ENCODE data around the gene SSR3. TPM values are rescaled to one million over a fixed set of nuclear protein-coding genes. Genes with fewer than 3 reads are reported as not detected.
A peak's percentile ranks its signal among the peaks of the same experiment; 100 is the strongest.

The SSR3 gene
- total RNA-seq (2011; cell fraction: chromatin; rRNA removed; ENCODE audit: low replicate concordance): 161 and 194 TPM in 2 replicates
- 173 and 183 TPM in 2 replicates for total RNA-seq (2011; cell fraction: nucleolus; rRNA removed)
- total RNA-seq (2011; cell fraction: nucleoplasm; rRNA removed): 226 and 257 TPM in 2 replicates
- 104 and 139 TPM in 2 replicates for total RNA-seq (2014; rRNA removed)
- 330 and 368 TPM in 2 replicates for total RNA-seq (2014; rRNA removed; fragmentation: Illumina TruSeq; extraction: Trizol)
- 206 and 248 TPM in 2 replicates for total RNA-seq (2015; rRNA removed; fragmentation: Illumina TruSeq; extraction: Trizol)
- 243 and 257 TPM in 2 replicates for total RNA-seq (2021)
- 354 and 388 TPM in 2 replicates for polyA plus RNA-seq (2011; rRNA removed)
- polyA plus RNA-seq (2011; cell fraction: cytosol; rRNA removed): 155 and 228 TPM in 2 replicates
- 70.9 and 103 TPM in 2 replicates for polyA plus RNA-seq (2011; cell fraction: nucleus; rRNA removed)
- polyA plus RNA-seq (2012): 284 and 396 TPM in 2 replicates
- polyA plus RNA-seq (2014; fragmentation: Illumina TruSeq; extraction: Trizol): 246 and 307 TPM in 2 replicates
- 100 to 1,000 TPM; 423 to 464 TPM for polyA plus RNA-seq (2014; fragmentation: Nextera tagmentation; extraction: Ambion mirVana)
- 154 and 214 TPM in 2 replicates for polyA plus RNA-seq (2014; rRNA removed)
- polyA minus RNA-seq (2011; rRNA and poly(A)+ RNA removed): 571 and 620 TPM in 2 replicates
- 141 and 146 TPM in 2 replicates for polyA minus RNA-seq (2011; cell fraction: cytosol; rRNA and poly(A)+ RNA removed)
- polyA minus RNA-seq (2011; cell fraction: nucleus; rRNA and poly(A)+ RNA removed): 74.0 and 143 TPM in 2 replicates
- percentile 98 among the genes with signal in this experiment for Bru-seq, nascent RNA
- BruChase-seq, experiment 1, labeled RNA remaining after a 2-hour chase: percentile 98 among the genes with signal in this experiment
- BruChase-seq, experiment 2, labeled RNA remaining after a 6-hour chase: percentile 98 among the genes with signal in this experiment
- long read RNA-seq, experiment 1, transcript SSR3-201 (5 exons, 3,716 nt): major isoform, 443 of 784 reads
- long read RNA-seq, experiment 1, transcript SSR3-204 (4 exons, 873 nt): minor isoform, 10 of 784 reads
- long read RNA-seq, experiment 1, transcript SSR3-206 (5 exons, 807 nt): minor isoform, 6 of 784 reads
- long read RNA-seq, experiment 1, transcript SSR3-205 (5 exons, 1,039 nt): minor isoform, 6 of 784 reads
- long read RNA-seq, experiment 1, partial matches to known transcripts: 6 of 784 reads
- long read RNA-seq, experiment 1, other reads (novel, unspliced or antisense): 310 of 784 reads
- long read RNA-seq, experiment 2, transcript SSR3-204 (4 exons, 873 nt): minor isoform, 5 of 241 reads
- long read RNA-seq, experiment 2, transcript SSR3-201 (5 exons, 3,716 nt): major isoform, 83 of 241 reads
- long read RNA-seq, experiment 2, partial matches to known transcripts: 5 of 241 reads
- long read RNA-seq, experiment 2, other reads (novel, unspliced or antisense): 145 of 241 reads
- long read RNA-seq, experiment 3, transcript SSR3-201 (5 exons, 3,716 nt): major isoform, 189 of 218 reads
- long read RNA-seq, experiment 3, transcript SSR3-204 (4 exons, 873 nt): minor isoform, 6 of 218 reads
- long read RNA-seq, experiment 3, partial matches to known transcripts: 1 of 218 reads
- long read RNA-seq, experiment 3, other reads (novel, unspliced or antisense): 19 of 218 reads

DNA sequence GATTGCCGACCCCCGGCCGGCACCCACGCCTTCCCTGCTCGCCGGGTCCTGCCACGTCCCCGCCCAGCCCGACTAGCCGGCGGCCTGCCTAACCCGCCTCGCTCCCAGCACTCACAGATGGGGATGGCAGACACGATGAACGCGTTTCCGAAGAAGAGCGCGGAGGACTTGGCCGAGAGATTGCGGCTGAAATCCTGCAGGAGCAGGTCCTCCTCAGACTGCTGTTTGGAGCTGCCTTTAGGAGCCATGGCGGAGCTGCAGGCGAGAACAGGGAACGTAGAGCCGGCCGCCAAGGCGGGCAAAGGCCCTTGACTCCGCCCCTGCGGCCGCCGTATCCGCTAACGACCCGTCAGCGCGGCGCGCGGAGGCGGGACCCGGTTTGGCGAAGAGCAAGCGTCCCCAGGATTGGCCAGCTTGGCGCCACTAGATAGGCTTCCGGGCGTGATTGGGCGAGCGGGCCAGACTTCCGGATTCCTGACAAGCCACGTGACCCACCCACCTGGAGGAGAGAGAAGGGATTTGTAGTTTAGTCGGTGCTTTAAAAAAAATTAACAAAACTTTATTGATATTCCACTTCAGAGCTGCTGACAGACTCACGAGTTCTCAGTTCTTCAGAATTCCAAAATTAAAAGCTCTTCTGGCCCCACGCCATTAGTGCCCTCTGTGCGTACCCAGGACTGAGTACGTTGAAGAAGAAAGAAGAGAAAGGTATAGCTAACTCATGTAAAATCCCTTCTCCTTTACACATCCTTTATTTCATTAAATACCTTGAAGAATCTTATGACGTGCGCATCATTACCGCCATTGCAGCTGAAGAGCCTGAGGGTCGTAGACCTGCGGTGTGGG, at the start of gene SSR3:
Gene SSR3 (minus strand): TSS at position 276 of the 846 bp plus-strand sequence. CDS start 28 bp downstream, at position 248.
- intact Hi-C loops (cut with micrococcal nuclease): loop anchor here (1.0 to 10.0 kb wide), 4 partner anchors 24 to 260 kb away; partner anchors contain the start of gene TIPARP
- peak; percentile 56; the same call in 1 of the 2 replicates for TF ChIP-seq MTA3 (IDR thresholded peaks at IDR 0.05; ENCODE audit: borderline replicate concordance)
- TF ChIP-seq, protein P1, sequence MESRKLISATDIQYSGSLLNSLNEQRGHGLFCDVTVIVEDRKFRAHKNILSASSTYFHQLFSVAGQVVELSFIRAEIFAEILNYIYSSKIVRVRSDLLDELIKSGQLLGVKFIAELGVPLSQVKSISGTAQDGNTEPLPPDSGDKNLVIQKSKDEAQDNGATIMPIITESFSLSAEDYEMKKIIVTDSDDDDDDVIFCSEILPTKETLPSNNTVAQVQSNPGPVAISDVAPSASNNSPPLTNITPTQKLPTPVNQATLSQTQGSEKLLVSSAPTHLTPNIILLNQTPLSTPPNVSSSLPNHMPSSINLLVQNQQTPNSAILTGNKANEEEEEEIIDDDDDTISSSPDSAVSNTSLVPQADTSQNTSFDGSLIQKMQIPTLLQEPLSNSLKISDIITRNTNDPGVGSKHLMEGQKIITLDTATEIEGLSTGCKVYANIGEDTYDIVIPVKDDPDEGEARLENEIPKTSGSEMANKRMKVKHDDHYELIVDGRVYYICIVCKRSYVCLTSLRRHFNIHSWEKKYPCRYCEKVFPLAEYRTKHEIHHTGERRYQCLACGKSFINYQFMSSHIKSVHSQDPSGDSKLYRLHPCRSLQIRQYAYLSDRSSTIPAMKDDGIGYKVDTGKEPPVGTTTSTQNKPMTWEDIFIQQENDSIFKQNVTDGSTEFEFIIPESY (CRISPR knock-in tag; IDR thresholded peaks at IDR 0.05): peak; percentile 83
- peak in 1 of 2 experiments; percentile 44; a peak in 3 of 4 replicates for TF ChIP-seq MAZ (CRISPR knock-in tag; conservative IDR thresholded peaks at IDR 0.05 in 1 of 2, IDR thresholded peaks at IDR 0.05 in 1 of 2)
- no peak for TF ChIP-seq ZNF140 (CRISPR knock-in tag; IDR thresholded peaks at IDR 0.05)
- TF ChIP-seq, protein P2, sequence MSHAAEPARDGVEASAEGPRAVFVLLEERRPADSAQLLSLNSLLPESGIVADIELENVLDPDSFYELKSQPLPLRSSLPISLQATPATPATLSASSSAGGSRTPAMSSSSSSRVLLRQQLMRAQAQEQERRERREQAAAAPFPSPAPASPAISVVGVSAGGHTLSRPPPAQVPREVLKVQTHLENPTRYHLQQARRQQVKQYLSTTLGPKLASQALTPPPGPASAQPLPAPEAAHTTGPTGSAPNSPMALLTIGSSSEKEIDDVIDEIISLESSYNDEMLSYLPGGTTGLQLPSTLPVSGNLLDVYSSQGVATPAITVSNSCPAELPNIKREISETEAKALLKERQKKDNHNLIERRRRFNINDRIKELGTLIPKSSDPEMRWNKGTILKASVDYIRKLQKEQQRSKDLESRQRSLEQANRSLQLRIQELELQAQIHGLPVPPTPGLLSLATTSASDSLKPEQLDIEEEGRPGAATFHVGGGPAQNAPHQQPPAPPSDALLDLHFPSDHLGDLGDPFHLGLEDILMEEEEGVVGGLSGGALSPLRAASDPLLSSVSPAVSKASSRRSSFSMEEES (CRISPR knock-in tag; IDR thresholded peaks at IDR 0.05): peak; percentile 98
- TF ChIP-seq ZNF384 (IDR thresholded peaks at IDR 0.05; ENCODE audit: low read depth, low read length): peak; percentile 99
- TF ChIP-seq SMARCE1 (IDR thresholded peaks at IDR 0.05): no peak
- TF ChIP-seq ZNF785 (CRISPR knock-in tag; IDR thresholded peaks at IDR 0.05): no peak
- TF ChIP-seq MYNN (IDR thresholded peaks at IDR 0.05): 0 out of 2 replicates have a peak, but pooled peaks have one; percentile 31
- no peak for TF ChIP-seq MYNN (CRISPR knock-in tag; IDR thresholded peaks at IDR 0.05)

More for the DNA sequence above, at the start of gene SSR3:
- H3K36me3 ChIP-seq (ENCODE audit: control insufficient read depth, insufficient read depth, low read length): peaks cover 37% of the 10 kb centered on the region
- WGBS (ENCODE audit: insufficient coverage, low coverage, missing lambda C conversion rate): 11% methylated on average over 59 of the region's 60 CpGs
- peaks cover 6 to 42% of the 10 kb centered on the region in 2 experiments; a peak in 4 of 5 replicates for H3K4me1 ChIP-seq (replicated peaks in 1 of 2; ENCODE audit: control insufficient read depth in 2 of 2, insufficient read depth in 2 of 2, low read length in 2 of 2)
- peak within 1 kb of the TSS; percentile 74 for H3K4me3 ChIP-seq
- H3K27ac ChIP-seq (ENCODE audit: extremely low read depth, low read depth, low read length): peak within 1 kb of the TSS; percentile 86
- DNase-seq (ENCODE audit: extremely low read depth in 1 of 4, low spot score in 3 of 4) (peak; percentile 97 to 99 (median 97)), FAIRE-seq (peak; percentile 94), ATAC-seq (peak; percentile 98)
- peaks cover 52% of the 10 kb centered on the region for H3K79me2 ChIP-seq (ENCODE audit: control insufficient read depth, insufficient read depth, low read length)
- H3K27me3 ChIP-seq (ENCODE audit: control insufficient read depth in 2 of 2, insufficient read depth in 2 of 2, low read length in 2 of 2): no peaks in the 10 kb centered on the region
- 0 out of 2 replicates have a peak, but pooled peaks cover 4% of the 10 kb centered on the region for H3K9me3 ChIP-seq (replicated peaks; ENCODE audit: control insufficient read depth, insufficient read depth, low read depth, low read length)
- in situ Hi-C loops (cut with MboI): loop anchor here (5.0 kb wide), 1 partner anchor 107 kb away; no protein-coding TSS in a partner anchor
- no peaks in the 10 kb centered on the region for H3K9me1 ChIP-seq (ENCODE audit: control insufficient read depth, insufficient read depth, low read length)
- ChIA-PET CTCF (ENCODE audit: low intra/inter-chr PET ratio) (interaction anchor here (2.7 kb wide), 1 partner anchor 119 kb away, joined by 11 read pairs; the partner anchor contains the start of gene TIPARP), POLR2A (interaction anchor here (0.6 to 3.0 kb wide), 33 partner anchors 11 to 1325 kb away, joined by 3 to 27 read pairs (median 4); partner anchors contain the start of genes CCNL1 and TIPARP)
- H2AFZ ChIP-seq (ENCODE audit: low read depth, low read length): peak within 1 kb of the TSS; percentile 98
- no peaks in the 10 kb centered on the region for H4K20me1 ChIP-seq (replicated peaks; ENCODE audit: control insufficient read depth, insufficient read depth, low read length)
- peak within 1 kb of the TSS; percentile 94 for H3K4me2 ChIP-seq (ENCODE audit: insufficient read depth, low read length)
- H3K9ac ChIP-seq (ENCODE audit: insufficient read depth in 1 of 2, low read depth in 2 of 2, low read length in 2 of 2): peak within 1 kb of the TSS; percentile 90 to 95
- BruUV-seq (replicated peaks): no TSS peak
